Aorta (tissue), 5 donors: Measurements from ENCODE around the gene SEC23A. TPM values are rescaled to one million over a fixed set of nuclear protein-coding genes. Genes with fewer than 3 reads are reported as not detected.
"Not testable (repeated sequence)": the region's sequence is repeated elsewhere in the genome, so short reads cannot be mapped to it uniquely, and the experiment has no call there.

Source experiments
- ATAC-seq: fragments of 200-7000 bp; cut with Tn5 transposase; one replicate; pipeline ENCODE4 v1.9.1; 2022; ENCODE audit warnings: moderate library complexity; ENCODE audit not compliant: low FRiP score
- DNase-seq, 2 donors: peaks; one replicate each; pipeline ENCODE4 v3.0.0-alpha.2; 2020
- H3K27ac ChIP-seq, 2 donors: one replicate each; pipeline ENCODE4 v1.5.1; 2013; ENCODE audit warnings: low read length in 2 of 2, mild to moderate bottlenecking in 2 of 2, moderate library complexity in 2 of 2, control low read depth in 1 of 2, inconsistent platforms in 1 of 2, low read depth in 1 of 2
- H3K27me3 ChIP-seq, 2 donors: one replicate each; pipeline ENCODE4 v1.6.1; 2013; ENCODE audit warnings: control low read depth in 1 of 2, low read length in 1 of 2, mild to moderate bottlenecking in 1 of 2, moderate library complexity in 1 of 2; ENCODE audit not compliant: insufficient read depth in 2 of 2, control insufficient read depth in 1 of 2
- H3K36me3 ChIP-seq, 2 donors: one replicate each; pipeline ENCODE4 v1.6.1; 2013; ENCODE audit warnings: control low read depth in 1 of 2, low read length in 1 of 2, mild to moderate bottlenecking in 1 of 2; ENCODE audit not compliant: insufficient read depth in 2 of 2, control insufficient read depth in 1 of 2
- H3K4me1 ChIP-seq, 2 donors: one replicate each; pipeline ENCODE4 v1.6.1; 2013; ENCODE audit warnings: low read length in 2 of 2, control low read depth in 1 of 2, mild to moderate bottlenecking in 1 of 2, moderate library complexity in 1 of 2; ENCODE audit not compliant: insufficient read depth in 2 of 2, control insufficient read depth in 1 of 2
- H3K4me3 ChIP-seq, 2 donors: one replicate each; pipeline ENCODE4 v1.5.1; 2013; ENCODE audit warnings: low read length in 2 of 2, control low read depth in 1 of 2, mild to moderate bottlenecking in 1 of 2
- H3K9me3 ChIP-seq: one replicate; pipeline ENCODE4 v1.6.1; 2013; ENCODE audit warnings: mild to moderate bottlenecking, low read length; ENCODE audit not compliant: control insufficient read depth
- WGBS, 2 donors: extraction: QIAGEN DNeasy Blood & Tissue Kit; methylation state at CpG; one replicate each; pipeline ENCODE4 v1.1.7; 2013; 5-methylcytosine and 5-hydroxymethylcytosine counted together
- intact Hi-C, 2 donors: fragments of 100-400 bp; cut with DNase I; formaldehyde crosslinking; loops; one replicate each; pipeline versions ENCODE4 v1.14.2 to v1.15.0; 2022
- polyA plus RNA-seq, 2 donors: library from polyadenylated mRNA; stranded (reverse); fragments of 200-250 nt; gene quantifications; one replicate each; pipeline ENCODE4 v1.2.3, GENCODE V29; 2013
- total RNA-seq, 2 donors: library from RNA; stranded (reverse); fragmentation: NEBNext Ultra II Directional; extraction: Animal tissue kit (Norgen Biotek cat#: 25700); gene quantifications; one replicate each; pipeline ENCODE4 v1.2.1, GENCODE V29; 2021
- donor health status: healthy with polysubstance abuse.
- donor health status: Bipolar disorder and iron deficiency.
- donor health status: DM: no; HTN: no; CAD: no.
- donor health status: DM: no; HTN: no; CAD: no.
- donor health status: DM: yes; HTN: yes; CAD: no.

SEC23A gene
- total and polyA plus RNA-seq, 4 donors: 42.6 to 172 (median 99.7) TPM

DNA sequence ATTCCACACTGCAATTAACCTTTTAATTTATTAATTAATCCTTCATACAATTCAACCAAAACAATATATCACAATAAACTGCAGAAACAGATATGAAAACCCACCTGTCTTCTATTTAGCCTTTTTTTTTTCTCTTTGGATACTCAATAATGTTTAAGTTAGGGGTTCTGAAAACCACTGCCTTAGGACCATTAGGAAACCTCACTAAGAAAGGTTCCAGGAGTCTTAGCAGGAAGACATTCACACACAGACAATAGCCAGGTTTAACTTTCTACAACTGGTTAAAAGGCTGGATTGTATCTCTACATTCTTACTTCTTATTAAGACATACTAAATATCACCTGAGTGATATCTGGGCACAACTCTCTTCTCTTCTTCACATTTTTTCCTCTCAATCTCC is 3.3 kb downstream of the SEC23A start:
- H3K27ac ChIP-seq: no peak overlapping the region
- H3K27me3 ChIP-seq: no peaks in the 10 kb centered on the region
- DNase-seq: no peak
- H3K9me3 ChIP-seq: no peaks in the 10 kb centered on the region
- no peak overlapping the region for H3K4me3 ChIP-seq
- H3K36me3 ChIP-seq: no peaks in the 10 kb centered on the region
- H3K4me1 ChIP-seq: peaks cover 0 to 4% of the 10 kb centered on the region in 2 donors
- no peak for ATAC-seq
- intact Hi-C loops: loop anchor here in 1 of 2 donors (5.0 to 10.0 kb wide), 2 partner anchors 78 to 335 kb away; partner anchors contain the start of genes FBXO33 and PNN

DNA sequence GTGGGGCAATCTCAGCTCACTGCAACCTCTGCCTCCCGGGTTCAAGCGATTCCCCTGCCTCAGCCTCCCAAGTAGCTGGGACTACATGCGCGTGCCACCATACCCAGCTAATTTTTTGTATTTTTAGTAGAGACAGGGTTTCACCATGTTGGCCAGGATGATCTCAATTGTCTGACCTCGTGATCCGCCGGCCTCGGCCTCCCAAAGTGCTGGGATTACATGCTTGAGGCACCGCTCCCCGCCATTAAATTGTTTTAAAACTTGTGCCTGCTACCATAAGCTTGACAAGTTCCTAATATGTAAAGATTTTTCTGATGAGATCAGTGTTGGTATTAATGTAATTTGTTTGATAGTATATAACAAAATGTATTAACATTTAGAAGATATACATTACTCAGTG is 3.8 kb downstream of the SEC23A start:
- H3K4me3 ChIP-seq, H3K27me3 ChIP-seq, ATAC-seq, intact Hi-C loops, H3K27ac ChIP-seq, H3K4me1 ChIP-seq, H3K9me3 ChIP-seq, DNase-seq, H3K36me3 ChIP-seq: not testable (repeated sequence)
- whole genome bisulfite sequencing, 2 donors: 85 to 92% methylated on average over 10 of the region's 10 CpGs

- H3K27me3 ChIP-seq: no peaks in the 10 kb centered on the region
- no peak overlapping the region for H3K4me3 ChIP-seq
- H3K4me1 ChIP-seq: peaks cover 0 to 4% of the 10 kb centered on the region in 2 donors
- 32 to 37% methylated on average over 3 of the region's 3 CpGs for WGBS, 2 donors
- no peak overlapping the region for H3K27ac ChIP-seq
- H3K9me3 ChIP-seq: no peaks in the 10 kb centered on the region
- no peak for ATAC-seq
- intact Hi-C loops: no loop called here
- no peaks in the 10 kb centered on the region for H3K36me3 ChIP-seq
- DNase-seq: no peak
Observed at GRCh38 chr14:39097159-39097558, 5.9 kb downstream of the SEC23A start.

DNA sequence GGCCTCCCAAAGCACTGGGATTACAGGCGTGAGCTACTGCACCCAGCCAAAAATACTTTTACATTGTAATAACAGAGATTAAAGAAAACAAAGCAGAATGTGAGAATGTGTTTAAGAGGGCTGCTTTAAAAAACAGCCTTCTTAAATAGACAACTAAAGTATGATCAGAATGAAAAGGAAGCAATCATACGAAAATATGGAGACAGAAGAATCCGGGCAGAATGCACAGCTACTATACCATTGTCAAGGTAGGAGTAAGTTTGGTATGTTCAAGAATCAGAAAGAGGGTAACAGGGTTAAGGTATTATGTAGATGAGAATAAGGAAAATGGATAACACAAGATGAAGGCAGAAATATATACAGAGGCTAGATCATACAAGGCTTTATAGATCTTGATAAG is 8.5 kb downstream of the SEC23A start:
- Histone ChIP-seq H3K9me3 (no peaks in the 10 kb centered on the region), H3K27ac (no peak overlapping the region), H3K4me1 (no peaks in the 10 kb centered on the region), H3K4me3 (no peak overlapping the region), H3K36me3 (peaks cover 2 to 3% of the 10 kb centered on the region in 2 donors), H3K27me3 (no peaks in the 10 kb centered on the region)
- 49 to 54% methylated on average over 3 of the region's 3 CpGs for WGBS, 2 donors
- DNase-seq (no peak), ATAC-seq (no peak)
- intact Hi-C loops: no loop called here

DNA sequence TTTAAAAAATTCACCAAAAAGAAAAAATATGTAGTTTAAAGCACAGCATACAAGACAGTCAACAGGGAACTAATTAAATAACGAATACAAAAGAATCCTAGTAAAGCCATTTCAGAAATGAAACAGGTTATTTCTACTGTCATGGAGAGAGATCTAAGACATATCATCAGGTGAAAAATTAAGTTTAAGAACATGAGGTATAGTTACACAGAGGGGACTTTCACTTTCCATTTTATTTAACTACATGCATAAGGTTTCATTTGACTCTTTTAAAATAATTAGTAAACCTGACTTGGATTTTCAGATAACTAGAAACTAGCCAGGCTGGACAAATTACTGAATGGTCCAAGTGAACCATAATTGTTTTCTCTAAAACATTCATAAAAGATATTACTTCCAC is 11.3 kb downstream of the SEC23A start:
- Histone ChIP-seq H3K36me3 (peaks cover 2 to 3% of the 10 kb centered on the region in 2 donors), H3K27me3 (no peaks in the 10 kb centered on the region), H3K4me3 (no peak overlapping the region), H3K9me3 (no peaks in the 10 kb centered on the region), H3K4me1 (no peaks in the 10 kb centered on the region), H3K27ac (no peak overlapping the region)
- intact Hi-C loops: no loop called here
- 86 to 88% methylated on average over 1 of the region's 1 CpG for whole genome bisulfite sequencing, 2 donors
- DNase-seq (no peak), ATAC-seq (no peak)

DNA sequence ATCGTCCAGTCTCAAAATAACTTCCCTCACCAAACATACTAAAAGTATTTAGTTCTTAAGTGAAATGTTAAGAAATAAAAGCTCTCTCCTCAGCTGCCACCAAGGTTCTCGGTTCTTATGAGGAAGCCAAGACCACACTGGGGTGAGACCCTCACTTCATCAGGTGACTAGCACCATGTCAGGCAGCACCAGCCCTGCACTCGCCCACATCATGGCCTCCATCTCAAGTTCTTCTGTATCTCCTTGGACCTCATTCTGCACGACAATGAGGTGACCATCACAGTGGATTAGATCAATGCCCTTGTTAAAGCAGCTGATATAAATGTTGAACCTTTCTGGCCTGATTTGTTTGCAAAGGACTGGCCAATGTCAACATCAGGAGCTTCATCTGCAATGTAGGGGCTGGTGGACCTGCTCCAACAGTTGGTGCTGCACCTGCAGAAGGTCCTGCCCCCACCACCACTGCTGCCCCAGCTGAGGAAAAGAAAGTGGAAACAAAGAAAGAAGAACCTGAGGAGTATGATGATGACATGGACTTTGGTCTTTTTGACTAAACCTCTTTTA is 12.4 kb downstream of the SEC23A start:
- H3K27me3 ChIP-seq: no peaks in the 10 kb centered on the region
- peaks cover 2 to 3% of the 10 kb centered on the region in 2 donors for H3K36me3 ChIP-seq
- no peaks in the 10 kb centered on the region for H3K9me3 ChIP-seq
- H3K27ac ChIP-seq: no peak overlapping the region
- no peaks in the 10 kb centered on the region for H3K4me1 ChIP-seq
- 85 to 87% methylated on average over 4 of the region's 4 CpGs for WGBS, 2 donors
- ATAC-seq: no peak
- H3K4me3 ChIP-seq: no peak overlapping the region
- intact Hi-C loops: no loop called here
- DNase-seq: no peak

- Histone ChIP-seq H3K27ac (no peak overlapping the region), H3K36me3 (peaks cover 2 to 5% of the 10 kb centered on the region in 2 donors), H3K4me3 (no peak overlapping the region), H3K9me3 (no peaks in the 10 kb centered on the region), H3K27me3 (no peaks in the 10 kb centered on the region), H3K4me1 (no peaks in the 10 kb centered on the region)
- 89 to 93% methylated on average over 2 of the region's 2 CpGs for WGBS, 2 donors
- ATAC-seq (no peak), DNase-seq (no peak)
- intact Hi-C loops: no loop called here
Observed at GRCh38 chr14:39087493-39087892, 15.5 kb downstream of the SEC23A start.

GRCh38 chr14:39085933-39086332 is 17.1 kb downstream of the SEC23A start:
- intact Hi-C loops: no loop called here
- DNase-seq: no peak
- Histone ChIP-seq H3K27ac (no peak overlapping the region), H3K4me3 (no peak overlapping the region), H3K27me3 (no peaks in the 10 kb centered on the region), H3K9me3 (no peaks in the 10 kb centered on the region), H3K4me1 (no peaks in the 10 kb centered on the region), H3K36me3 (peaks cover 0 to 8% of the 10 kb centered on the region in 2 donors)
- 86 to 87% methylated on average over 7 of the region's 7 CpGs for WGBS, 2 donors
- no peak for ATAC-seq

DNA sequence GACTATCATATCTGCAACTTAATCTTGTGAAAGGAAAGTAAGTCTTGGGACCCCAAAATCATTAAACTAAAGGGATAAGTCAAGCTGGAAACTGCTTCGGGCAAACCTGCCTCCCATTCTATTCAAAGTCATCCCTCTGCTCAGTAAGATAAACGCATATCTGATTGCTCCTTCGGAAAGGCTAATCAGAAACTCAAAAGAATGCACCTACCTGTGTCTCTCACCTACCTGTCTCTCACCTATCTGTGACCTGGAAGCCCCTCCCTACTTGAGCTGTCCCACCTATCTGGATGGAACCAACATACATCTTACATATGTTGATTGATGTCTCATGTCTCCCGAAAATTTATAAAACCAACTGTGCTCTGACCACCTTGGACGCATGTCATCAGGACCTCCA is 19.9 kb downstream of the SEC23A start:
- no peak for DNase-seq
- H3K27me3 ChIP-seq: no peaks in the 10 kb centered on the region
- 66 to 69% methylated on average over 5 of the region's 5 CpGs for WGBS, 2 donors
- H3K4me3 ChIP-seq: no peak overlapping the region
- H3K4me1 ChIP-seq: no peaks in the 10 kb centered on the region
- no peak for ATAC-seq
- no peaks in the 10 kb centered on the region for H3K9me3 ChIP-seq
- peaks cover 3 to 4% of the 10 kb centered on the region in 2 donors for H3K36me3 ChIP-seq
- no peak overlapping the region for H3K27ac ChIP-seq
- intact Hi-C loops: no loop called here
